NCI-H226 (cell line): ENCODE results near the gene TELO2.

Experiments
- DNase-seq: peaks from one replicate; pipeline ENCODE4 v3.0.0-alpha.2; 2015

Gene TELO2

GRCh38 chr16:1539720-1540555 is 46.8 kb downstream of the TELO2 start:
- DNase-seq, result no peak

GRCh38 chr16:1540556-1540855 is 47.3 kb downstream of the TELO2 start:
- no peak for DNase-seq

GRCh38 chr16:1541293-1542165 is 48.4 kb downstream of the TELO2 start:
- no peak for DNase-seq

GRCh38 chr16:1542166-1542500 is 49.0 kb downstream of the TELO2 start:
- DNase-seq, result no peak

GRCh38 chr16:1542533-1542932 is 49.4 kb downstream of the TELO2 start:
- no peak for DNase-seq

GRCh38 chr16:1543085-1543896 is 50.1 kb downstream of the TELO2 start:
- peak; percentile 97 for DNase-seq

- DNase-seq, result no peak
Measured at GRCh38 chr16:1545044-1546040, 52.2 kb downstream of the TELO2 start.

- DNase-seq, result no peak
Measured at GRCh38 chr16:1546430-1546829, 53.3 kb downstream of the TELO2 start.

- DNase-seq, result no peak
Measured at GRCh38 chr16:1548233-1548632, 55.1 kb downstream of the TELO2 start.

- DNase-seq, result no peak
Measured at GRCh38 chr16:1548727-1549126, 55.6 kb downstream of the TELO2 start.

- DNase-seq, result no peak
Measured at GRCh38 chr16:1550069-1550468, 56.9 kb downstream of the TELO2 start.

- no peak for DNase-seq
Measured at GRCh38 chr16:1550696-1551095, 57.5 kb downstream of the TELO2 start.

- DNase-seq, result no peak
Measured at GRCh38 chr16:1551166-1551565, 58.0 kb downstream of the TELO2 start.

GRCh38 chr16:1552129-1552528 is 59.0 kb downstream of the TELO2 start:
- DNase-seq, result no peak

- no peak for DNase-seq
Measured at GRCh38 chr16:1553946-1554825, 61.0 kb downstream of the TELO2 start.

GRCh38 chr16:1554826-1555445 is 61.8 kb downstream of the TELO2 start:
- DNase-seq, result no peak

- DNase-seq, result no peak
Measured at GRCh38 chr16:1556254-1556653, 63.1 kb downstream of the TELO2 start.

- DNase-seq, result no peak
Measured at GRCh38 chr16:1557074-1557473, 63.9 kb downstream of the TELO2 start.

- DNase-seq, result no peak
Measured at GRCh38 chr16:1557576-1557975, 64.4 kb downstream of the TELO2 start.

- DNase-seq, result no peak
Measured at GRCh38 chr16:1559446-1559975, 66.4 kb downstream of the TELO2 start.
